ENCODE measurements around the gene SKI. TPM values are rescaled to one million over a fixed set of nuclear protein-coding genes. Genes with fewer than 3 reads are reported as not detected.

Gene SKI
- total and polyA plus RNA-seq, 2 of the 8 experiments (the other 6 are each of a cell fraction or from before 2014, with no cell fraction given), result 8.3 to 87.6 TPM

GRCh38 chr1:2319291-2319690 is 91.2 kb downstream of the SKI start:
- Histone ChIP-seq H3K14ac (ENCODE audit: insufficient read length) (no peak overlapping the region), H3K79me2 (ENCODE audit: control insufficient read depth in 1 of 2, insufficient read depth in 2 of 2, low read length in 2 of 2) (no peaks in the 10 kb centered on the region), H3K9me3 (ENCODE audit: insufficient read depth in 2 of 2, low read depth in 1 of 2, low read length in 1 of 2) (no peaks in the 10 kb centered on the region), H2BK120ac (replicated peaks; ENCODE audit: low read depth, low read length) (no peak overlapping the region), H3K36me3 (ENCODE audit: control insufficient read depth in 2 of 4, insufficient read depth in 4 of 4, low read length in 3 of 4) (no peaks in the 10 kb centered on the region), H3K27ac (ENCODE audit: low read depth, low read length) (no peak overlapping the region), H3K23ac (ENCODE audit: insufficient read length) (no peak overlapping the region), H4K91ac (replicated peaks; ENCODE audit: insufficient read length, low read length) (no peak overlapping the region), H3K23me2 (ENCODE audit: low read depth, low read length) (no peaks in the 10 kb centered on the region), H2BK5ac (ENCODE audit: low read depth, low read length) (peak overlapping the region; percentile 44; the same call in 1 of the 2 replicates), H3K18ac (ENCODE audit: extremely low read depth, low read length) (no peak overlapping the region; the same call in 1 of the 2 replicates), H2BK20ac (ENCODE audit: low read length) (no peak overlapping the region), H2BK15ac (ENCODE audit: low read length) (no peak overlapping the region), H2AFZ (ENCODE audit: low read length) (no peak overlapping the region), H3K4me2 (ENCODE audit: insufficient read depth in 1 of 2, low read depth in 2 of 2, low read length in 2 of 2) (no peak overlapping the region), H2BK12ac (ENCODE audit: low read depth, low read length) (peak overlapping the region; percentile 17; the same call in 1 of the 2 replicates), H3K27me3 (replicated peaks in 1 of 4; ENCODE audit: control insufficient read depth in 3 of 4, extremely low read depth in 1 of 4, insufficient read depth in 3 of 4, low read length in 3 of 4) (no peaks in the 10 kb centered on the region), H4K8ac (ENCODE audit: extremely low read depth, insufficient read depth, low read length) (peak overlapping the region; percentile 35; the same call in 1 of the 2 replicates), H3K4me1 (replicated peaks in 1 of 4; ENCODE audit: control insufficient read depth in 3 of 4, insufficient read depth in 4 of 4, low read length in 3 of 4) (peaks cover 3 to 25% (median 18%) of the 10 kb centered on the region in 4 experiments; a peak in 6 of 7 replicates), H3K79me1 (ENCODE audit: low read depth, low read length) (no peaks in the 10 kb centered on the region), H3K56ac (replicated peaks; ENCODE audit: insufficient read length, low read depth, low read length) (no peak overlapping the region), H4K5ac (ENCODE audit: insufficient read length, low read depth, low read length) (no peak overlapping the region), H3K4ac (replicated peaks; ENCODE audit: insufficient read length, low read depth, low read length) (no peak overlapping the region), H2AK5ac (ENCODE audit: low read depth, low read length) (no peak overlapping the region), H3K4me3 (ENCODE audit: extremely low read depth in 1 of 4, insufficient read depth in 2 of 4, low read depth in 3 of 4, low read length in 4 of 4) (no peak overlapping the region), H4K20me1 (replicated peaks in 1 of 2; ENCODE audit: control insufficient read depth in 1 of 2, insufficient read depth in 2 of 2, low read length in 2 of 2) (no peaks in the 10 kb centered on the region), H3K9ac (replicated peaks in 1 of 4; ENCODE audit: extremely low read depth in 1 of 4, low read depth in 3 of 4, low read length in 3 of 4) (no peak overlapping the region)
- CTCF ChIA-PET (ENCODE audit: partially characterized antibody), result interaction anchor here (2.5 to 2.6 kb wide), 2 partner anchors 59 to 62 kb away, joined by 6 to 11 read pairs; no protein-coding TSS in a partner anchor
- POLR2A ChIA-PET (ENCODE audit: partially characterized antibody), result interaction anchor here (2.2 kb wide), 1 partner anchor 10 kb away, joined by 6 read pairs; no protein-coding TSS in a partner anchor
- FAIRE-seq (no peak), DNase-seq (ENCODE audit: low read depth in 1 of 2, low spot score in 2 of 2) (no peak)
- WGBS, 2 experiments (ENCODE audit: extremely low coverage in 1 of 2, insufficient coverage in 1 of 2, insufficient read length in 1 of 2, insufficient replicate concordance in 2 of 2, low coverage in 1 of 2, low lambda C conversion rate in 2 of 2, missing lambda C conversion rate in 1 of 2), result 90% methylated on average over 20 of the region's 21 CpGs; no CpG with 5 or more reads in 1 of the 2 experiments
- TF ChIP-seq JUND (IDR thresholded peaks at IDR 0.05; ENCODE audit: low read length), result no peak
- no peak for TF ChIP-seq ASH2L (IDR thresholded peaks at IDR 0.05; ENCODE audit: low read length)
- TF ChIP-seq ZNF274 (IDR thresholded peaks at IDR 0.05; ENCODE audit: borderline replicate concordance, extremely low read depth, low read length), result no peak
- no peak for TF ChIP-seq SIN3A (conservative IDR thresholded peaks at IDR 0.05 in 1 of 2, IDR thresholded peaks at IDR 0.05 in 1 of 2; ENCODE audit: low read depth in 1 of 2, low read length in 2 of 2)
- no peak for TF ChIP-seq NRF1 (IDR thresholded peaks at IDR 0.05; ENCODE audit: low read depth, low read length)
- TF ChIP-seq HDAC6 (IDR thresholded peaks at IDR 0.05; ENCODE audit: low read depth, low read length), result no peak
- TF ChIP-seq BACH1 (IDR thresholded peaks at IDR 0.05; ENCODE audit: low read length), result no peak
- TF ChIP-seq CBX8 (IDR thresholded peaks at IDR 0.05; ENCODE audit: borderline replicate concordance, low read depth, low read length), result no peak
- no peak for TF ChIP-seq CEBPB (IDR thresholded peaks at IDR 0.05; ENCODE audit: low read depth, low read length)
- TF ChIP-seq CBX5 (IDR thresholded peaks at IDR 0.05; ENCODE audit: low read depth, low read length), result no peak
- TF ChIP-seq POLR2A (IDR thresholded peaks at IDR 0.05; ENCODE audit: control extremely low read depth in 1 of 2, low read depth in 2 of 2, low read length in 2 of 2), result no peak
- TF ChIP-seq SP4 (IDR thresholded peaks at IDR 0.05; ENCODE audit: low read length), result no peak
- TF ChIP-seq SIX5 (IDR thresholded peaks at IDR 0.05; ENCODE audit: low read depth, low read length), result no peak
- TF ChIP-seq, protein P1, sequence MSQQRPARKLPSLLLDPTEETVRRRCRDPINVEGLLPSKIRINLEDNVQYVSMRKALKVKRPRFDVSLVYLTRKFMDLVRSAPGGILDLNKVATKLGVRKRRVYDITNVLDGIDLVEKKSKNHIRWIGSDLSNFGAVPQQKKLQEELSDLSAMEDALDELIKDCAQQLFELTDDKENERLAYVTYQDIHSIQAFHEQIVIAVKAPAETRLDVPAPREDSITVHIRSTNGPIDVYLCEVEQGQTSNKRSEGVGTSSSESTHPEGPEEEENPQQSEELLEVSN (IDR thresholded peaks at IDR 0.05), result no peak
- TF ChIP-seq KDM4A (IDR thresholded peaks at IDR 0.05; ENCODE audit: low read depth, low read length, severe bottlenecking), result no peak

All from H1 (cell line).